ENCODE results near the gene TPO.
A peak's percentile ranks its signal among the peaks of the same experiment; 100 is the strongest.

Gene TPO

DNA sequence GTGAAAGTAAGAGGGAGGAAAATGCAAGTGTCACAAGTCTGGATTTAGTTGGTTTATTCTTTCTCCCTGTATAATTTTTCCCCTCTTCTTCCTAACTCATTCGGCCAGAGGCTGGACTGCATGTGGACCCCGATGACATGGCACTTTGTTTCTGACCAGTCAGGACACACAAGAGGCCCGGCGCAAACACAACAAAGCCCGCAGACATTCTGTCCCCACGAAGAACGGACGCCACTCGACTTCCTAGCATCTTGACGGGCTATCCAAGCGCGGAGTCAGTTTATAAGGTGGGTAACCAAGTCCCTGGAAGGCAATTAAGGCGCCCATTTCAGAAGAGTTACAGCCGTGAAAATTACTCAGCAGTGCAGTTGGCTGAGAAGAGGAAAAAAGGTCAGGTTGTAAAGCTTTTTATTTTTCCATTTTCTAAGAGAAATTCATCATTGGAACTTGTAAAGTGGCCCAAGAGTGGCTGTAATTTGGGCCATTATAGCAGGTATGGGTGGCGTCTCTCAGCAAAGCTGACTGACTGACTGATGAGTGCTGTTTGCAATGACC is at the start of gene TPO:
Gene TPO, plus strand, starts transcription at position 308 of the 555 bp plus-strand sequence. CDS start 946 bp downstream, outside the sequence.
- Mint-ChIP-seq H3K27me3 (ENCODE audit: low read depth, poor library complexity) (peaks cover 18% of the 10 kb centered on the region), H3K4me3 (peak within 1 kb of the TSS; percentile 49), H3K27ac (peak within 1 kb of the TSS; percentile 97), H3K4me1 (peaks cover 46% of the 10 kb centered on the region), H3K9me3 (peaks cover 9% of the 10 kb centered on the region), H3K36me3 (ENCODE audit: low read depth) (no peaks in the 10 kb centered on the region)
- DNase-seq: peak; percentile 28
- TF ChIP-seq, protein P1, sequence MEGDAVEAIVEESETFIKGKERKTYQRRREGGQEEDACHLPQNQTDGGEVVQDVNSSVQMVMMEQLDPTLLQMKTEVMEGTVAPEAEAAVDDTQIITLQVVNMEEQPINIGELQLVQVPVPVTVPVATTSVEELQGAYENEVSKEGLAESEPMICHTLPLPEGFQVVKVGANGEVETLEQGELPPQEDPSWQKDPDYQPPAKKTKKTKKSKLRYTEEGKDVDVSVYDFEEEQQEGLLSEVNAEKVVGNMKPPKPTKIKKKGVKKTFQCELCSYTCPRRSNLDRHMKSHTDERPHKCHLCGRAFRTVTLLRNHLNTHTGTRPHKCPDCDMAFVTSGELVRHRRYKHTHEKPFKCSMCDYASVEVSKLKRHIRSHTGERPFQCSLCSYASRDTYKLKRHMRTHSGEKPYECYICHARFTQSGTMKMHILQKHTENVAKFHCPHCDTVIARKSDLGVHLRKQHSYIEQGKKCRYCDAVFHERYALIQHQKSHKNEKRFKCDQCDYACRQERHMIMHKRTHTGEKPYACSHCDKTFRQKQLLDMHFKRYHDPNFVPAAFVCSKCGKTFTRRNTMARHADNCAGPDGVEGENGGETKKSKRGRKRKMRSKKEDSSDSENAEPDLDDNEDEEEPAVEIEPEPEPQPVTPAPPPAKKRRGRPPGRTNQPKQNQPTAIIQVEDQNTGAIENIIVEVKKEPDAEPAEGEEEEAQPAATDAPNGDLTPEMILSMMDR (IDR thresholded peaks at IDR 0.05): no peak

DNA sequence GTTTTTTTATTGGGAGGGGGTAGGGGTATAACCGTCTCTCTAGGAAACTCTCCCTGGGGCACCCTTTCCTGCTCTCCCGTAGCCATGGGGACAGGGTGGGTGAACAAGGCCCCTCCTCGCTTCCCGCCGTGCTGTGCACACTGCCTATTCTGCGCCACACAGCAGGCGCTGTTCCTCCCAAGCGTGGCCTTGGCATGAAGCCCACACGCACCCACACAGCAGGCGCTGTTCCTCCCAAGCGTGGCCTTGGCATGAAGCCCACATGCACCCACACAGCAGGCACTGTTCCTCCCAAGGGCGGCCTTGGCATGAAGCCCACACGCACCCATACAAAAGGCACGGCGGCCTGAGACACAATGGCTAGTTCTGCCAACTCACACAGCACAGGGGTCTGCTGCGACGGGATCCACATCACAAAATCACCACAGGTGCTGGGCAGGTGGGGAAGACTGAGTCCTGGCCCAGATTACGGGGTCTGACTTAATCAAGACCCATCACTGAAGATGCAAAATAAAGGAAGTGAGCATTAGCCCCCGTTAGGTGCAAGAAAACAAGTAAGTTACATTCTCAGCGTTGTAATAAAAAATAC is 46.6 kb upstream of the TPO start:
- H3K4me1 Mint-ChIP-seq: peaks cover 18% of the 10 kb centered on the region
- H3K27ac Mint-ChIP-seq: no peak overlapping the region
- H3K36me3 Mint-ChIP-seq (ENCODE audit: low read depth): no peaks in the 10 kb centered on the region
- TF ChIP-seq, protein P1 (IDR thresholded peaks at IDR 0.05): no peak
- peaks cover 6% of the 10 kb centered on the region for H3K27me3 Mint-ChIP-seq (ENCODE audit: low read depth, poor library complexity)
- DNase-seq: no peak
- H3K9me3 Mint-ChIP-seq: peaks cover 10% of the 10 kb centered on the region
- H3K4me3 Mint-ChIP-seq: no peak overlapping the region

DNA sequence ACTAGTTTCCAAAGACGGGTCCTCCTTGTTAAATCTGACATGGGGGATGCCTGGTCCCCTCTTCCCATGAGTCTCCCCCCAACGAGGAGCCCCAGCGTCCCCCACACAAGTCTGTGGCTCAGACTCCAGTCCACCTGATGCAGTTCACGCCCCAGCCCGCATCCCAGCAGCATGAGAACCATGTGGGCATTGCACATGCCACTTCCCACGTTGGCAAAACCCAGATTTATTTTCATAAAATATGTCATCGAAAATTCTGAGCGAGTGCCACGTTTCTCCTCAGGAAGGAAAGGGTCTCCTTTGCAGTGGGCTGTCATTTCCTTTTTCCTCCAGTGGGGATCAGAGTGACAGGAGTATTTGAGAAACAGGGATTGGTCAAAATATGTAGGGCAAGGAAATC is 45.7 kb upstream of the TPO start:
- no peak overlapping the region for H3K27ac Mint-ChIP-seq
- H3K4me3 Mint-ChIP-seq: no peak overlapping the region
- peaks cover 18% of the 10 kb centered on the region for H3K4me1 Mint-ChIP-seq
- no peaks in the 10 kb centered on the region for H3K36me3 Mint-ChIP-seq (ENCODE audit: low read depth)
- no peak for DNase-seq
- H3K27me3 Mint-ChIP-seq (ENCODE audit: low read depth, poor library complexity): peaks cover 11% of the 10 kb centered on the region
- H3K9me3 Mint-ChIP-seq: peaks cover 10% of the 10 kb centered on the region
- TF ChIP-seq, protein P1 (IDR thresholded peaks at IDR 0.05): no peak

DNA sequence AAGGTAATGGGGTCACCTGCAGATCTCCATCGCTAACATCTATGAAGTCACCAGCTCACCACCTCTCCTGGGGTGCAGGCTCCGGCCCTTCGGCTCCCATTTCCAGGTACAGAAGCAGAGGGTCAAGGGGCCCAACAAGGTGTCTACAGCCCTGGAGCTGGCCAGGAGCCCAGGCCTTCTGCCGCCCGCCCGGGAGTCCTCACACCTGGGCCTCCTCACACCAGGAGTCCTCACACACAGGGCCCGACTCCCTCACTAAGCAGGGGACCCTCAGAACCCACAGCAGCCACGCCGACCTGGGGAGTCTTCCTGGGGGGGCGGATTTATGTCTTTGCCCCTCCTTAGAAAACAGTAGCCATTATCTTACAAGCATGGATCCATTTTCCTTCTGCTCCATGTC is 43.4 kb upstream of the TPO start:
- Mint-ChIP-seq H3K9me3 (no peaks in the 10 kb centered on the region), H3K27ac (no peak overlapping the region), H3K4me3 (no peak overlapping the region), H3K4me1 (peaks cover 19% of the 10 kb centered on the region), H3K27me3 (ENCODE audit: low read depth, poor library complexity) (peaks cover 11% of the 10 kb centered on the region), H3K36me3 (ENCODE audit: low read depth) (no peaks in the 10 kb centered on the region)
- no peak for DNase-seq
- TF ChIP-seq, protein P1 (IDR thresholded peaks at IDR 0.05): no peak

DNA sequence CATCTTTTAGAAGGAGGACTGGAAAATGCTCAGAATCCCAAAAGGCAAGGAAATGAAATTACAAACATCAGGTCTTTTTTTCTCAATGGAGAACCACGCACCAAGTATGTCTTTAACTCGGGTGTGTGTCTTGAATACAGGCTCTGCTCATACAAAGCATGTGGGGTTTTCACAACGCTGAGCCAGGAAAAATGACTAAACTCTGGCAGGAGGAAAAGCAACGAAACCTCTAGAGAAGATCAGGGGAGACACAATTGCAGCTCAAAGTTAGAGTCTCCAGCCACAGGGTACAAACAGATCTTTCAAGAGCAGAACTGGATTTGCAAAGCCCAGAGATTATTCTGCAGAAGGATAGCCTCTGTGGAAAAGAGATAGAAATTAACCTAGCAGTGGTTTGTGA is 42.8 kb upstream of the TPO start:
- peak overlapping the region; percentile 64 for H3K27ac Mint-ChIP-seq
- no peak overlapping the region for H3K4me3 Mint-ChIP-seq
- no peaks in the 10 kb centered on the region for H3K36me3 Mint-ChIP-seq (ENCODE audit: low read depth)
- TF ChIP-seq, protein P1 (IDR thresholded peaks at IDR 0.05): no peak
- H3K27me3 Mint-ChIP-seq (ENCODE audit: low read depth, poor library complexity): peaks cover 11% of the 10 kb centered on the region
- peaks cover 22% of the 10 kb centered on the region for H3K4me1 Mint-ChIP-seq
- no peak for DNase-seq
- H3K9me3 Mint-ChIP-seq: no peaks in the 10 kb centered on the region

DNA sequence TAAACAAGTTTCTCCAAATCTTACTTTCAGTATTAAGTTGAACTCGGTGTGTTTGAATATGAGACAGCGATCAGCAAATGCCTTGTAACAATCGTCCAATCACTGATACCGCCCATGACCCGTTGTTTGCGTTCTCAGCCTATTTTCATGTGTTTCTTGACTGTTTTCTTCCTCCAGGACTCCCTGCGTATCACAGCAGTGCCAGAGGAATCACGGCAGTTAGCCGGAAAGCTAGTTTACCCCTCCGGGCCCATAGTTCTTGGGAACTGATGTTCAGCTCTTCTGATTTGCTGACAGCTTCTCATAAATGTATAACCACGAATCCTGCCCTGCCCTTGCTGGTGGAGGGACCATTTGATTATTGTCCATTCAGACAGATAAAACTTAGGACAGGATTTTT is 42.2 kb upstream of the TPO start:
- Mint-ChIP-seq H3K36me3 (ENCODE audit: low read depth) (no peaks in the 10 kb centered on the region), H3K4me3 (no peak overlapping the region), H3K9me3 (no peaks in the 10 kb centered on the region), H3K27me3 (ENCODE audit: low read depth, poor library complexity) (peaks cover 11% of the 10 kb centered on the region), H3K4me1 (peaks cover 16% of the 10 kb centered on the region), H3K27ac (no peak overlapping the region)
- no peak for DNase-seq
- TF ChIP-seq, protein P1 (IDR thresholded peaks at IDR 0.05): no peak

All from nephron progenitor cell (in vitro differentiated cells).